GM21447 (cell line): ENCODE results near the gene DIDO1.

Experiments
- ATAC-seq: cut with Tn5 transposase; IDR thresholded peaks from one replicate; pipeline ENCODE4 v1.9.1; 2021; ENCODE audit not compliant: unreplicated experiment

Gene DIDO1

DNA sequence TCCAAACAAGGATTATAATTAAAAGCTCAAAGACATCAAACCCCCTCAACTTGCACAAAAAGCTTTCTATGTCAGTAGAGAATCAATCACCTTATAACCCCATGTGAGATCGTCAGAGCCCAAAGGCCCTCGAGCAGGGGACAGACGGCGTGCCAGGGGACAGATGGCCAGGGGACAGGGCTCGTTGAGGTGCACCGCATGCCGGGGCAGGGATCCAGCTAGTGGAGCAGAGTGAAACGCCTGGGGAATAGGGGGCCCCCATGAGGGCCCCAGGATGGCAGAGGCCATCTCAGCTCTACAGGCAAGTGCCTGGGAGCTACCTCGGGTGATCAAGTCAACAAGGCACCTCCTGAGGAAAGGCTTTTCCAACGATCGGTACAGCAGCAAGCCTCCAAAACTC, 28.6 kb downstream of the DIDO1 start:
- ATAC-seq: no peak

DNA sequence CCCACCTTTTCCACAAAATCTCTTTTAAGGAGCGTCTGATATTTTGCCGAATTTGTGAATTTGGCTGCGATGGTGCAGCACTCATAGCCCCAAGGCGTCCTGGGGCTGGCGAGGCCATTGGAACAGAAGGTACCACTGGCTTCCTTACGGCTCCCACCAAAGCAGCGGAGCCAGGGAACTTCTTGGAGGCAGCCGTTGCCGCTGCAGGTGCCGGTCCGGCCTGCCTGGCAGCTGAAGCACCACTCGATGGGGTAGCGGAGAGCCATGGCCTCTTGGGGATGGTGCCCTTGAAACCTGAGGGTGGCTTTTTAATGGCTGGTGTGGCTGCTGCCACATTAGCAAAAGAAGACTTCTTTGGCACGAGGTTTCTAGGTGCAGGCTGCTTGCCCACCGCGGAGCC, 29.8 kb downstream of the DIDO1 start:
- no peak for ATAC-seq

DNA sequence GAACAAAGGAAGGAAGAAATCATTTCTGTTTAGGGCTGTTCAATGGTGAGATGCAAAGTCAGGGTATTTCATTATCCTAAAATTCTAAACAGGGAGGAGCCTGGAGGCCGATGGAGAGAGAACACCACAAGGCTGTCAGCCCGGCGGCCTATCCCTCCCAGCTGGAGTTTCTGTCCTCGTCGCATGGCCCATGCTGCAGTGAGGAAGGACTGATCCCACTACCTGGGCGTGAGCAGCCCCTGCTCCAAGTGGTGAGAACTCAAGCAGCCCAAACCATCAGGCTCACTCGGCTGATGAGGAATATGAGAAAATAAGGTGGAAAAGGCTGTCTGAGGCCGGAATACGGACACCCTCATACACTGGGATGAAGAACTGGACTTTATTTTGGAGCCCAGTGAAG, 30.8 kb downstream of the DIDO1 start:
- no peak for ATAC-seq

DNA sequence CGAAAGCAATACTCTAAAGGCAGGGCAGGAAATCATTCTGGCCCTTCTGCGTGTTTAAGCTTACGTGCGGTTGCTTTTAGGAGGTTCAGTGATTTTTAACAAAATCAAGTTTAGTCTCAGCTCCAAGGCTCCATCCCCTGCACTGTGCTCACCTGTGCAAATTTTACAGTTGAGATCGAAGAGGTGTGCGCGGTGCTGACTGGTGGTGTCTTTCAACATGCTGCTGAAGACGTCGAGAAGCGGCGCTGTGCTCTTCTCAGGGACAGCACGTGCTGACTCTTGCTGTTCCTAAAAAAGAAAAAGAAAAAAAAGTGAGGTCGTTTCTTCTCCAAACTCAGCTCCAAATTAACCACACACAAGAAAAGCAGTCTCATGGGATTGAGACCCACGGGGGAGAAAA, 32.0 kb downstream of the DIDO1 start:
- ATAC-seq: no peak

DNA sequence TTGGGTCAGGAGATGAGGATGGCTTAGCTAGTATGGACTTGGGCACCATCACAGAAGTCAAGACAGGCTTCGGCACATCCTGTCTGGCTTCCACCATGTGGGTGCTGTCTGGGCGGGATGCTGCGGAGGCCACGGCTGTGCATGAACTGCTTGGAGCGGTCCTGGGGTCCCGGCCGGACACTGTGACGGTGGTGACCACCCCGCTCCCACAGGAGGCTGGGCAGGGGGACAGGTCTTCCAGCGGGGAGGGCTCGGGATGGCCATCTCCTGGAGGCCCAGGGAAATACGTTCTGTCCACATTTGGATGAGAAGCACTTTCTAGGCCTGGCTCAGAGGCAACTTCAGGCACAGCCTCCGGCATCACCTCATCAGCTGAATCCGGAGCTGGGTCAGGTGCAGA, 32.6 kb downstream of the DIDO1 start:
- ATAC-seq: no peak

DNA sequence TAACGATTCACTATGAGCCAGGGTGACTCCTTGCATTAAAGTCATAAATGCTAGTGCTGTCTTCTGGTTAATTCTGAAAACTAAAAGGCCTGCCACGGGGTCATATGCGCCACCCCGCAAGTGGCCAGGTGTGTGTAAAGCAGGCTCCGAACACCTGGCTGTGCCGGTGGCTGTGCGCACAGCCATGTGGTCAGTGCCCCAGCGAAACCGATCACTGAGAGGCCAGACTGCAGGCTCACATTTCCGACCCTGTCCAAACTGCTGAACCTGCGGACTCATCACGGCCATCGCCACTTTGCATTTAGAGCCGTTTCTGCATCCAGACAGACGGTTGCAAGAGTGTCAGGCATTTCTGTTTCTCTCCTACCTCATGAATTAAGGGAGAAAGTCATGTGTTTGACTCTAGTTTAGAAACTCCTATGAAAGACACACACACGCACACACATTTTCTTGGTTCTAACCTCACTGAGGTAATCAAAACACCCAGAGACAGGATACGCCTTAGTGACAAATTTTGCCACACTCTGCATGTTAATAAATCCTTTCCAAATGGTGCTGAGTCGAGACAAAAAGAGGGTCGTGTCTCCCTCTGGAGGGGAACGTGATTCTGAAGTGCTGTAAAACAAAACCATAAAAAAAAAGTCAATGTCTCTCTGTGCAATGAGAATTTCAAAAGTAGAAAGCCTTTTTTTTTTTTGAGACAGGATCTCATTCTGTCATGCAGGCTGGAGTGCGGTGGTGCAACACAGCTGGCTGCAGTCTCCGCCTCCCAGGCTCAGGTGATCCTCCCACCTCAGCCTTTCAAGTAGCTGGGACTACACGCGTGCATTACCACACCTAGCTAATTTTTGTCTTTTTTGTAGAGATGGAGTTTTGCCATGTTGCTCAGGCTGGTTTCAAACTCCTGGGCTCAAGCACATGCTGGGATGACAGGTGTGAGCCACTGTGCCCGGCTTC, 33.7 kb downstream of the DIDO1 start:
- no peak for ATAC-seq

DNA sequence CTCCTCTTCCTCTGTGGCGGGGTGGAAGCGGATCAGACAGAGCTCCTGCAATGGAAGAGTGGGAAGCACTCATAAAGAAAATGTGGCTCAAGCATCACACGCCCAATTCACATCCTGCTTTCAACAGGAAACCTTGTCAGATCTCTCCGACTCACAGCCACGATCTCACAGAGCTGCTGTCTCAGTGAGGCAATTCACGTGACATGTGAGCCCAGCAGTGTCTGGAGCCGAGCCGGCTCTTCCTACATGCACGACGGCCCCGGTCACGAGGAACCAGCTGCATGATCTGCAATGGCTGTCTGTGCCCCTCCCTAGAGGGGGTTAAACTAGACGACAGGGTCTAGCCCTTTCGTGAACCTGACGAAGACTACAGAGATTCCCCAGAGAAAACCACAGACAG, 35.2 kb downstream of the DIDO1 start:
- ATAC-seq: no peak

DNA sequence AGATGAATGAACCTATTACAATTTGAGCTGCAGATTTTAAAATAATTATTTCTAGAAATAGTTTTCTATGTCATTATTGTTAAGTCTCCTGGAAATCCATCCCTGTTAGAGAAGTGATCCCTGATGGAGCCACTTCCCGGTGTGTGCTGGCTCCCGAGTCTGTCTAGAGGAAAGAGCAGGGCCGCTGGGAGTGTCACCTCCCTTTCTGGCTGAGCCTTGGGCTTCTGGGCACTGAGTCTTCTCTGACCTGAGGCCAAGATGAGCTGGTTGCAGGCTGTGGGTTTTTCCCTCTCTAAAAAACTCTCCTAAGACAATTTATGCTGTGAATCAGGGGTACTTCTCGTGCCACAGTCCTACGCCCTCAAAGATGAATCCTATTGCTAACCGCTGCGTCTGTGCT, 35.9 kb downstream of the DIDO1 start:
- no peak for ATAC-seq

DNA sequence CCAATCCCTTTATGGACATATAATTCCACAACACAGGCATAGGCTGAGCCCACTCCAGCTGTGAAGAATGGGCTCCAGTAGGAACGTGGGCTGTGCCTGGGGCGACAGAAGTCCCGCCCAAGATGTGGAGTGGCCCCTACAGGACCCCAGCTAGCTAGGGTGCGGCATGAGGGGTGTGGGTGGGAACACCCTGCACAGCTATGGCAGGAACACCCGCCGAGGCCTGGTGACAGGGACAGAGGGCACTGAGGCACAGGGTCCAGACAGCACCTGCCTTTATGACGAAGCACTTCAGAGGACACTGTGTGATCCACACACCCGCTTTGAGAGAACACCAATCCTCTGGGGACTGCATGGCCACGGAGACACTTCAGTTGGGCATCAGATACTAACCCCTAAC, 36.4 kb downstream of the DIDO1 start:
- ATAC-seq: no peak

DNA sequence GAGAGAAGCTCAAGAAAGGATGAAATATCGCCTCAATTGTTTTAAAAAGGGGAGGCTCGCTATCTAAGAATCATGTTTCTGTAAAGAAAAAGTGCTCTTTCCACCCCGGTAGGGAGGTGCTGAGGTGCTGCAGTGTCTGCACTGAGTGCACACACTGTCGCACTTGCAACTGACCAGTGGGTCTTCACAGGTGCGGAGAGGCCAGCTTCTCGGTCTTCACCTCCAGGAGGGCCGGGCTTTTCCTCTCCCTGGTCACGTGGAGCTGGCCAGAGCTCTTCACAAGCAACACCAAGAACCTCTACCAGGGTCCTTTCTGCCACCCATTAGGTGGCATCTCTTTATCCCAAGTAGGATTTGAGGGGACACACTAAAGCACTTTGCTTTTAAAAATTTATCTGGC, 36.9 kb downstream of the DIDO1 start:
- ATAC-seq: no peak

DNA sequence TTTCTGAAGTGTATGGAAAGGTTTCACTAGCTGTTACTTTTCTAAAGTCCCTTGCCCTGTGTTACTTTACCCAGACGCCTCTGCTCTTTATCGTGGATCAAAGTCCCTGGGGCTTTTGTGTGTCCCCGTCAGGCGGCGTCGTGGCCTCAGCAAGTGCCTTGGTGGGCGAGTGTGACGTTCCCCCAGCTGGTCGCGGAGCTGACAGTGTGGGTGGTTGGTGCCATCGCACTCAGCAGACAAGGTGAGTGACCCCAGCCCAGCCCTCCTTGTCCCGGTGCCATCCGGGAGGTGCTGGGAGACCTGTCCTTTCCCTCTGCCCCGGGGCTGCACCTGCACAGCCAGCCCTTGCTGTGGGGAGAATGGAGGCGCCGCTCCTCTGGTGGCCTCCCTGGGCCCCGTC, 37.4 kb downstream of the DIDO1 start:
- no peak for ATAC-seq

DNA sequence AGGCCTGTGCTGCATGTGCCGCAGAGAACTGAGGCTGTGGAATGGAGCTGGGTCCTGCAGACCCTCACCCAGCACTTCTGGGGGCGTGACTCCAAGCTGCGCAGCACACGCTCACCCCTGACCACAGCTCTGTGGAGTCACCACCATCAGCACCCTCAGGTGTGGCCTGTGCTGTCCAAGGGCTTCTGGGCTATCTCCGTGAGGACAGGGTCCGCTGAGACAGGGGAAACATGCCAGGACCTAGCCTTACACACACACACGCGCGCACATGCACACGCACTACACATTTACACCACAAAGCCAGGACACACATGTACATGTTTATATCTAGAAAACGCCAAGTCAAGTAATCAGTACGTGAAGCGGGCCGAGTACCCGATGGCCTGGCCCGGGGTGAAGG, 37.9 kb downstream of the DIDO1 start:
- ATAC-seq: no peak

DNA sequence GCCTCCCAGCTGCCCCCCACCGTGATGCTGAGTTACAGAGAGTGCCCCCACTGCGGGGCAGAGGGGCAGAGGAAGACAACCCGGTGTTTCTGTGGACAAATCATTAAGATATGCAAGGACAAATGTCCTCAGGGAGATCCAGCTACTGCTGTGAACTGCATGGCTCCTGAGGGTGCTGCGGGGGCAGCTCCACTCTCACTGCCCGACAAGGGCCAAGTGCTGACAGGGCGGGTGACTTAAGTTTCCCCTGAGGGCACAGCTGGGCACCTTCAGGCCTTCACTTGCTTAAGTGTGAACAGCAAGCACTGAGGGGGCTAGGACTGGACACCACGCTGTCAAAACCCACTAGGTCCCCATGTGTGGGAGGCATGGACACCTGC, 38.5 kb downstream of the DIDO1 start:
- ATAC-seq: no peak

DNA sequence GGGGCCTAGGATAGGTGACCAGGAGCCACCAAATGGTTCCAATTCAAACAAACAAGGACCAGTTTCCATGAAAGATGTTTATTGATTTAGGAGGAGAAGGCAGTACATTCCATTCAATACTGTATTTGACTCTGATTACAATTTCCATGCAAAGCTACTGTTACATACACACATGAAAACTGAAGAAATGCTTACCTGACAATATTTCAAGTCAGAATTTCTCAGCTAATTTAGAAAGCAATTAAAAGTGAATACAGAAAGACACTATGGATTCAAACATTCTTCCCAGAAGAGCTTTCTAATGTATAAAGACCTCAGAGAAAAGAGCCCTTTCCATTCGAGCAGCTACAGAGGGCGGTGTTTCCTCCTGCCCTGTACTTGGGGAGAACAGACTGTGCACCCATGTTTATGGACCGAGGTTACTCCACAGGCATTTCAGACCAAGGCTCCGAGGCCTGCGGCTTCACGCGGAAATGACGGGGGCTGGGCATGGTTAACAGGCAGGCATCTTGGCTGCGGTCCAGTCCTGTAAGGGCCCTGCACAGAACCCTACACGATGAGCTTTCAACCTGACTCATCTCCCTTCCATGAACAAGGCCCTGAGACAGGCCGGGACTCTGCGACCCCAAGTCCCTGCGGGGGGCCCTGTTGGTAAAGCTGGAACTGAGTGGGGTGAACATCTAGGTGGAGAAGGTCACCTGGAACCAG, 39.0 kb downstream of the DIDO1 start:
- ATAC-seq: no peak

DNA sequence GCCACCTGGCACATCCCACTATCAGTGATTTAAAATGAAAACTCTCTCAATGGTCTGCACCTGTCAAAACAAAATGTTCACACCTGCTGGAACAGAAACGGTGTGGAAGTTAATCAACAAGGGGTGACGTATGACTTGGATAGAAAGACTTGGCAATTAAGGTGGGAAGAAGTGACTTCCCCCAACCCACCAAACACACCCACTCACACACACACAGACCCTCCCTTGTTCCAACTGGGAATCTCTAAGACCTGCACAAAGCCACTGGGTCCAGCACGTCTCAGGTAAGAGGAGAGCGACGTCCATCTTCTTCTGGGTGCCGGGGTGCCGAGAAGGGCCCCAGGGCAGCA, 39.6 kb downstream of the DIDO1 start:
- ATAC-seq: no peak

DNA sequence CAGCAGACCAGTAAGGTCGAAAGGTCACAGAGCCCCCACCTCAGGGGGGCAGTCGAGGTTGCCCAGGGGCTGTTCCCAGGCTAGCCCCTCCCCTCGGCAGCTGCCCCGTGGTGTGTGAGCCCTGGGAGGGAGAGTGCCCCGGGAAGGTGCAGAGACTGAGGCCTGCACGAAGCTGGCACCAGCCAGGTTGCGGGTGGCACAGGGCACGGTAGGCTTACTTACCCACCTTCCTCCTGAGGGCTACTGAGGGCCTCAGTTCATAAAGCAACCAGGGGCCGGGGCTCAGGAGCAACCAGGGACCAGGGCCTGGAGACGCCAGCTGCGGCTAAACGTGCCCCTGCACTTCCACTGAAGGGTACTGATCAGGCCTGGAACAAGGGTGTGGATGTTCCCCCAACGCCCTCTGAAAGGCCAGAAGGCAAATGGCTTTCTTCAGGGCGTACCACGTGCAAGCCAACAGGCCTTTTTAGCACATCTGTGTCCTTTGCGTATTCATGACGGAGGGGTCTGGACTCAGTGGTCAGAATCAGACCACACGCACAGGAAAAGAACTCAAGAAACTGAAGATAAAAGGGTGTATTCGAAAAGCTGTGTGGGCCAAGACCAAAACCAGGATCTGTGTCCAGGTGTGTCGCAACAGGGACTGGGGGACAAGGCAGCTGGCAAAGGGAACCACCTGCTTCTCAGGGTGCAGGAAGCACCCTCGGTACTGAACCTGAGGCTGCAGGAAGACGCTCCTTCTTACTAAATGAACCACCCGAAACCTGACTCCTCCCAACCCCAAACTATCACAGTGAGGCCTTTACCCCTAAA, 40.2 kb downstream of the DIDO1 start:
- ATAC-seq: no peak

DNA sequence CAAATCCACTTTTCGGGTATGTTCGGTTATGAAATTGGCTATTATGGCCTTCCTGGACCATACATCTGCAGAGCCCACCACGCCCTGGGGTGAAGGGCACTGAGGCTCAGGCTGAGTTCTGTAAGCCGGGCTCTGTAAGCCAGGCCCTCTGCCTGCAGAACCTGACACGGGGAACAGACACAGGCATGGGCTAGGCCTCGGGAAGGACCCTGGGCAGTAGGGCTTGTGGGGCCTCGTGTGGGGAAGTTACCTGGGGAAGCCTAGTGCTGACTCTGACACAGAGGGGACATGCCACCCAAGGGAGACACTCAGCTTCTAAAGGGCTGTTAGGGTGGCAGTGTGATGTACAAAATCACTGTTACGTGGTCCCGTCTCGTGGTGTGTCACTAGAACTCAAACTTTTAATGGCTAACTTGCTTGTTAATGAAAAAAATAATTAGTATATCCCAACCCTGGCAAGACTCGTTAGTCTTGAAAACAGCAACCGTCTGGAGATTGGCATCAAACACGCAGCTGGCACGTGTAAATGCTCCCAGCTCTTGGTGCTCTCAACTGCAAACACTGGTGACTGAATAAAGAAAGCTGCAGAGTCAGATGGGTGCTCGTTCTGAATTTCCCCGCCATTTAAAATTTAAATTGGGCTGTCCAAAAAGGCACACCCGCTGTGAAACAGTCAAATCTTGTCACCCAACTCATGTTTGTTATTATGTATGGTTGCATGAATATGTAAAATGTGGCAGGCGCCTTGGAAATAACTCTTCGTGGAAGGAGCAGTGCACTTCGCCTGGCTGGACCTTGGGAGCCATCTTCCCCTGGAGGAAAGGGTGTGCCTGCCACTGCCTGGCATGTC, 41.0 kb downstream of the DIDO1 start:
- no peak for ATAC-seq

DNA sequence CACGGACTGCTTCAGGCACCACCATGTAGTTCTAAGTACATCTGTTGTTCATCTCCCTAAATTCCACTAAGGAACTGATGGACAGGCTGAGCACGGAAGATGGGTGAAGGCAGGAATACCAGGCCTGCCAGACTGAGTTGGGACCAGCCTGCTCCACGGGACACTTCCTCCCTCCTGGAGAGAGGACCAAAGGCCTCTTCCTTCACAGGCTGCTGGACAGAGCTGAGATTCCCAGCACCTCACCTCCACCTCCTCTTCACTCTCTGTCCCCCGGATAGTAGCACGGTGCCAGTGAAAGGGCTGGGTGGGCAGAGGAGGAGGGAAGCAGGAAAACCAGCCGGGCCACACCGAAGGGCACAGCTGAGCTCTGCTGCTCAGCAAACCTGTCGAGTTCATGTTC, 41.7 kb downstream of the DIDO1 start:
- ATAC-seq: no peak

DNA sequence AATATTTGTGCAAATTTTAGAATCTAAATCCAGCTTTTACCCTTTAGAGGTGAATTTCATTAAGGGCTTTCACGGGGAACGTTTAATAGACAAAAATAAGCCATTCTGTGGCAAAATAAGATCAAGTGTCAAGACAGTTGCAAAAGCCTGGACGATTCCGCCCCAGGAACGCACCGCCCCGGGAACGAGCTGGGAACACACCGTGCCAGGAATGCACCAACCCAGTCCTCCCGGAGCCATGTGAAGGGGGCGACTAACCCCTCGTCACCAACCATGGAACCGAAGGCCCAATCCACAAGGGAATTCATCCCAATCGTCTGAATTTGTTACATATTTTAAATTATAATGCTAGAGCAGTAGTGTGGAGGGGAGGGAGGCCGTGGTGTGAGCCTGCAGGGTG, 43.9 kb downstream of the DIDO1 start:
- no peak for ATAC-seq

DNA sequence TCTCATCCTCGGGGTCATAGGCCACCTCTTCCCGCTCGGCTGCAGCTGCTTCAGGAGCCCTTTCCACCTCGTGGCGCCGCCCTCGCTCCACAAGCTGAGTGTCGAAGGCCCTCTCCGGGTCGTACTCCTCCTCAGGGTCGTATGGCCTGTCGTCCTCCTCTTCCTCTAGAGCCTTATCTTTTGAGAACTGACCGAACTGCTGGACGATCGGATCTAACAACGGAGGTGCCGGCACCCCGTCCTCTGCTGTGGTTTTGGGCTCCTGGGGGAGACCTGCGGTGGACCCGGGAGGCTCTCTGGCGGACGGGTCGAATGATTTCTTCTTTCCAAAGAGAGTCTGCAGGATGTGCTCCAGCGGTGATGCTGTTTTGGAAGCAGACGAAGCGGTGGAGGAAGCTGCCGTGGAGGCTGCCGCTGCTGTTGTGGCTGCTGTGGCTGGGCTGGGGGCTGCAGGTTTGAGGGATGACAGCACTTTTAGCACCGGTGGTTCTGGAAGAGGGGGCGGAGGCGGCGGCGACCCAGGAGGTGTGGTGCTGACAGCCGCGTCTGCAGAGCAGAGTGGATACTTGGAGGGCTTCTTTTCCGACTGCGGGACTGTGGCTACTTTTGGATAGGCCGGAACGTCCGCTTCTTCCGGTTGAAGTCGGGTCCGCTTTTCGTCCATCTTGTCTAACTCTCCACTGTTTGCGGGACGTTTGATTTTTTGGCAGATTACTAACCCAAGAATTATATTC, 44.5 kb downstream of the DIDO1 start:
- no peak for ATAC-seq
